Measurements from ENCODE around the gene JPT2. TPM values are rescaled to one million over a fixed set of nuclear protein-coding genes. Genes with fewer than 3 reads are reported as not detected.
"Not testable (repeated sequence)": the region's sequence is repeated elsewhere in the genome, so short reads cannot be mapped to it uniquely, and the experiment has no call there.

The JPT2 gene
- polyA plus RNA-seq, 3 donors: 17.9 to 24.9 (median 19.9) TPM

DNA sequence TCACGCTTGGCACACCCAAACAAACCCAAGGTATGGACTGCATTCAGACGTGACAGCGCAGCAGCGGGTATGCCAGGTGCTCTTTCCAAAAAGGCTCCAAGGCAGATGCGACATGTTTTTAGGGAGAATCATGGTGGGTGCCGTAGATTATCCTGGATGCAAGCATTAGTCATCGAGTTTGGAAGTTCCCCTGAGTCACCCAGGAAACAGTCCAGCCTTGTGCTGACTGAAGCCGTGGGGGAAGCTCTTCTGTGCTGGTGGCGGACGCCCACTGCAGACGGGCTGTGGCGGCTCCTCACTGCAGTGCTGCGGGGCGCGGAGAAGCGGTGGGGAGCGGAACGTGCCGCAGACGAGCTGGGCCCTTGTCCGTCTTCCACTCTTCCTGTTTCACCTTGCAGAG, 13.9 kb downstream of the JPT2 start:
- no peak overlapping the region for H3K27ac ChIP-seq (ENCODE audit: low read depth, low read length)
- 89 to 95% (median 93%) methylated on average over 21 of the region's 21 CpGs for WGBS, 3 donors

- WGBS, 3 donors: 96 to 98% (median 97%) methylated on average over 5 of the region's 5 CpGs
- no peak overlapping the region for H3K27ac ChIP-seq (ENCODE audit: low read depth, low read length)
Observed at GRCh38 chr16:1696863-1697262, 18.8 kb downstream of the JPT2 start.

GRCh38 chr16:1698680-1699079, 20.6 kb downstream of the JPT2 start:
- 86 to 87% (median 86%) methylated on average over 10 of the region's 10 CpGs for WGBS, 3 donors
- no peak overlapping the region for H3K27ac ChIP-seq (ENCODE audit: low read depth, low read length)

- H3K27ac ChIP-seq (ENCODE audit: low read depth, low read length): no peak overlapping the region
- 80 to 94% (median 94%) methylated on average over 3 of the region's 3 CpGs for WGBS, 3 donors
Observed at GRCh38 chr16:1700246-1700645, 22.2 kb downstream of the JPT2 start.

DNA sequence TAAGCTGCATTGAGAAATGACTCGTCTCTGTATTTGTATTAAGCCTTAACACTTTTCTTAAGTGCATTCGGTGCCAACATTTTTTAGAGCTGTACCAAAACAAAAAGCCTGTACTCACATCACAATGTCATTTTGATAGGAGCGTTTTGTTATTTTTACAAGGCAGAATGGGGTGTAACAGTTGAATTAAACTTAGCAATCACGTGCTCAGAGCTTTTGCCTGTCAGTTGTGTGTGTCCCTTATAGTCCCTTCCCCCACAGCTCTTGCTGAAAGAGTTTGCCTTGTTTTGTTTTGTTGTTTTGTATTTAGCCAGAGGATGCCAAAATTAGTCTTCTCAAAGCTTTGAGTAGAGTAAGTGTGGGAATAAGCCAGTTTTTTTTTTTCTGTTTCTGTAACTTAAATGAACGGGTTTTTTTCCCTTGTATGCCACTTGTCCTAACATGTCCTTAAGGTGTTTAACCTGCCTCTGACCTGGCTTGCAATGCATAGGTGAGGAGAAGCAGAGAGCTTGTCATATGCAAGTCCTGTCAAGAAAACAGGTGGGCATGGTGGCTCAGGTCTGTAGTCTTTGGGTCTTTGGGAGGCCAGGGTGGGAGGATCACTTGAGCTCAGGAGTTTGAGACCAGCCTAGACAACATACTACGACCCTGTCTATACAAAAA, 23.3 kb downstream of the JPT2 start:
- WGBS, 3 donors: 88 to 90% (median 88%) methylated on average over 6 of the region's 6 CpGs
- no peak overlapping the region for H3K27ac ChIP-seq (ENCODE audit: low read depth, low read length)

DNA sequence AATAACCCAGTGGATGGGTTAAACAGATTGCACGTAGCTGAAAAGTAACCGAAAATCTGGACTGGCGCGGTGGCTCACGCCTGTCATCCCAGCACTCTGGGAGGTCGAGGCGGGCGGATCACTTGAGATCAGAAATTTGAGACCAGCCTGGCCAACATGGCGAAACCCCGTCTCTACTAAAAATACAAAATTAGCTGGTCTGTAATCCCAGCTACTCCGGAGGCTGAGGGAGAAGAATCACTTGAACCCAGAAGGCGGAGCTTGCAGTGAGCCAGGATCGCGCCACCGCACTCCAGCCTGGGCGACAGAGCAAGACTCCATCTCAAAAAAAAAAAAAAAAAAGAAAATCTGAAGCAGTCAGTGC, 27.2 kb downstream of the JPT2 start:
- WGBS, 3 donors: 0 to 1% (median 1%) methylated on average over 16 of the region's 16 CpGs
- H3K27ac ChIP-seq (ENCODE audit: low read depth, low read length): not testable (repeated sequence)

GRCh38 chr16:1705688-1706385, 27.8 kb downstream of the JPT2 start, which contains the start of gene MAPK8IP3:
TSS of gene MAPK8IP3 (plus strand) at chr16:1706195. CDS start at chr16:1706340, 145 bp downstream.
- no peak within 1 kb of the TSS for H3K27ac ChIP-seq (ENCODE audit: low read depth, low read length)
- WGBS, 3 donors: 0 to 1% (median 0%) methylated on average over 65 to 79 of the region's 79 CpGs

- H3K27ac ChIP-seq (ENCODE audit: low read depth, low read length): no peak overlapping the region
- WGBS, 3 donors: 0 to 1% (median 1%) methylated on average over 49 to 61 of the region's 62 CpGs
Observed at GRCh38 chr16:1706386-1707192, 28.5 kb downstream of the JPT2 start.

- H3K27ac ChIP-seq (ENCODE audit: low read depth, low read length): no peak overlapping the region
- WGBS, 3 donors: 6 to 20% (median 18%) methylated on average over 16 of the region's 16 CpGs
Observed at GRCh38 chr16:1707193-1707790, 29.2 kb downstream of the JPT2 start.

DNA sequence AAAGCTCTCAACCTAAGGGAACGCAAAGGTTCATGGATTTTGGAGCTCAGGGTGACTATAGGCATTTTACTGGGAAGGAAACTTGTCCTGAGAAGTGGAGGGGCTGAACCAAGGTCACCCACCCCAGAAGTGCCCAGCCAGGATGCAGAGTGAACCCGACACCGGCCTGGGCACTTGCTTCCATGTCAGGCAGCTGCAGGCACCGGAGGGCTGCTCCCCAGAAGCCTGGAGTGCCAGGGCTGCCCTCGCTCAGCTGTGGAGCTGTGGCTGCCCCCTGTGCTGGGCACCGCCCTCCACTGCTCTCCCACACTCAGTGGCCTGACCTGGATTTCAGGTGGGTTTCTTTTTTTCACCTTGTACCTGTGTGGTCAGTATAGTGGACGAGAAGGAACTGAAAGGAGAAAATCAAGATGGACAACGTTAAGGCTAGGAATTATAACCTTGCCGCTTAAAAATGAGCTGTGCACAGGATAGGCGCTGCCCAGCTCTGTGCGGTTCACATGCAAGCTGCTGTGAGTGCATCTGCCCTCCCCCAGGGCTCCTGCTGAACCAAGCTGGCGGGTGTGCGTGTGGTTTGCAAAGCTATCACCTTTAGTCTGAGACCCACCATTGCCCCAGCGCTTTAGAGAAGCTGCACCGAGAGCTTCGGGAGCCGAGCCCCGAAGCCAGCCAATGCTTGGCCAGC, 30.1 kb downstream of the JPT2 start:
- no peak overlapping the region for H3K27ac ChIP-seq (ENCODE audit: low read depth, low read length)
- WGBS, 3 donors: 77 to 90% (median 87%) methylated on average over 18 of the region's 18 CpGs

- no peak overlapping the region for H3K27ac ChIP-seq (ENCODE audit: low read depth, low read length)
- 74 to 80% (median 75%) methylated on average over 13 of the region's 13 CpGs for WGBS, 3 donors
Observed at GRCh38 chr16:1708768-1709180, 30.7 kb downstream of the JPT2 start.

DNA sequence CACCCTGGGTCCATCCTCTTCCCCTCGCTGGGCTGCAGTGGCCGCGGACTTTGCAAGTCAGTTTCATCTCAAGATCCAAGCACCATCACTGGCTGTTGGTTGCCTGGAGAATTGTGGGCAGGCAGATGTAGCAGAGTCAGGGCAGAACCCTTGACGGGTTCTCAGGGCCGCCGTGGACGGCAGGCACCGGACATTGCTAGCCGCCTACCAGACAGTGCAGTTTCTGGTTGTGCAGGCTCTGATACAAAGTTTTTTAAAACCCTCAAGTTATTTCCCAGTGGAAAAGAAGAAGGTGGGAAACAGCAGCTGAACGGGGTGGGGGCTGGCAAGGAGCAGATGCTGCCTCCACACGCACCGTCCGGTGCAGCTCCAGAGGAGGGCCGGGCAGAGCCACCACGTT, 31.3 kb downstream of the JPT2 start:
- 84 to 88% (median 85%) methylated on average over 15 of the region's 15 CpGs for WGBS, 3 donors
- H3K27ac ChIP-seq (ENCODE audit: low read depth, low read length): no peak overlapping the region

DNA sequence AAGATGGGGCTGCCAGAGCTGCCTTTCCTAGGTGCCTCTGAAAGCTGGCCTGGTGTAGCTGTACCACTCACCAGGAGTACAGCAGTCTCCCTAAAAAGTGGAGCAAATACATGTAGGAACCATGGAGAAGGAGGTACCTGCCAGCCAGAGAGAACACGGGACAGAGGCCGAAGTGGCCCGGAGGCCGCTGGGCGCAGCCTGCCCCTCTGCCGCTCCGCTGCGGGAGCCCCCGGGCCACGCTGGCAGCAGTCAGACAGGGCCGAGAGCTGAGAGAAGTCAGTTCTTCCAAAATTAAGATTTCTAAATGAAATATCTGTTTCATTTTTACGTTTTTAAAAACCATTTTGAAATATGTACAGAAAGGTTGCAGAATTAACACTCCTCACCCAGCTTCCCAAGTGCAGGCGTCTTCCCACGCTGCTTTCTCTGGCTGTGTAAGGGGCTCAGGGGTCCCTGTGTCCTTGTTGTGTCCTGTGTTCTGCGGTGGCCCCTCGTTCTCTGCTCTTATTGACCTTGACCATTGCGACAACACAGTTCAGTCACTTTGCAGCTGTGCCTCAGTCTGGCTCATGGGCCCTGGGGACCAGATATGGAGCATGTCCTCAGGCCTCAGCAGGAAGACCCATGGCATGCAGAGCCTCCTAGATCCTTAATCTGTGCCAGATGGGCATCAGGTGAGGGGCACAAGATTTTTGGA, 32.9 kb downstream of the JPT2 start:
- no peak overlapping the region for H3K27ac ChIP-seq (ENCODE audit: low read depth, low read length)
- WGBS, 3 donors: 78 to 87% (median 85%) methylated on average over 17 of the region's 17 CpGs

DNA sequence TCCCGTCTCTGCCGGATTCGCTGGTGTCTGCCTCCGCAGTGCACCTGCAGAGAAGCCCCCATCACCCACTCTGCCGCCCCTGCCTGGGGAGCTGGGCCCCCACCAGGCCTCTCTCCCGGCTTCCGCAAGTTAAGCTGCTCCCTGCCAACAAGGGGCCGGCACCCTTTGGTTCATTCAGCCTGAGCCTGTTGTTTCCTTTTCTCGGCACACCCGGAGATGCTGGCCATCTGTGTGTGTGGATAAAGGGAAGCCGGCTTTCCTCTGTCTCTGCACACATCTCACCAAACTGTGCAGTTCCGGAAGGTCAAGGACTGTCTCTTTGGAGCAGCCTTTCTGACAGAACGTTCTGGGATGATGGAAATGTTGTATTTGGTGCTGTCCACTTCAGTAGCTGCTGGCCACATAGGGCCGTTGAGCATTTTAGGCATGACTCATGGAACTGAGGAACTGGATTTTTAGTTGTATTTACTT, 34.7 kb downstream of the JPT2 start:
- 53 to 78% (median 70%) methylated on average over 14 of the region's 14 CpGs for WGBS, 3 donors
- H3K27ac ChIP-seq (ENCODE audit: low read depth, low read length): no peak overlapping the region

GRCh38 chr16:1713331-1713730, 35.3 kb downstream of the JPT2 start:
- WGBS, 3 donors: 77 to 90% (median 78%) methylated on average over 7 of the region's 7 CpGs

DNA sequence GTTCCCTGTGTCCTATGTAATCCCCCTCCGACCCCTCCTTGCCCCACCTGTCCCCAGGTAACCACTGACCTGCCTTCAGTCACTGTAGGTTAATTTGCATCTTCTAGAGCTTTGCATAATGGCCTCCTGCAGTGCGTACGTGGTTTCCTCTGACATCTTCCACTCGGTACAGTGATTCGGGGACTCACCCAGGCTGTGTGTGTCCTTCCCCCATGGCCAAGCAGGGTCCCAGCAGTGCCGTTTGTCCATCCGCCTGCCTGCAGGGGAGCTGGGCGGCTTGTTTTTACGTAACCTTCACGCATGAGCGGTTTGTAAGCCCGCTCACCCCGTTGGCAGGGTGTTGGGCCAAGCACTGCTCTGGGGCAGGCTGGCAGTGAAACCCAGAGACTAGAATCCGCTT, 35.9 kb downstream of the JPT2 start:
- H3K27ac ChIP-seq (ENCODE audit: low read depth, low read length): no peak overlapping the region
- 68 to 79% (median 68%) methylated on average over 14 of the region's 14 CpGs for WGBS, 3 donors

More at GRCh38 chr16:1713331-1713730, 35.3 kb downstream of the JPT2 start:
- no peak overlapping the region for H3K27ac ChIP-seq (ENCODE audit: low read depth, low read length)

- WGBS, 3 donors: 88 to 93% (median 90%) methylated on average over 12 of the region's 12 CpGs
- H3K27ac ChIP-seq (ENCODE audit: low read depth, low read length): no peak overlapping the region
Observed at GRCh38 chr16:1715220-1715619, 37.1 kb downstream of the JPT2 start.

GRCh38 chr16:1718236-1718635, 40.2 kb downstream of the JPT2 start:
- WGBS, 3 donors: 91 to 95% (median 91%) methylated on average over 10 of the region's 10 CpGs
- not testable (repeated sequence) for H3K27ac ChIP-seq (ENCODE audit: low read depth, low read length)
